HTR-8/SVneo (cell line): ENCODE measurements around the gene LACTBL1.

Experiments used
- DNase-seq: peaks from one replicate; pipeline ENCODE4 v3.0.0; 2011; ENCODE audit warnings: low spot score, mixed read lengths; ENCODE audit not compliant: insufficient read length
- FAIRE-seq: peaks from 2 replicates; lab custom pipeline; 2011; peaks lifted over from hg19 to GRCh38; lab: Jason Lieb, UNC

LACTBL1 gene

DNA sequence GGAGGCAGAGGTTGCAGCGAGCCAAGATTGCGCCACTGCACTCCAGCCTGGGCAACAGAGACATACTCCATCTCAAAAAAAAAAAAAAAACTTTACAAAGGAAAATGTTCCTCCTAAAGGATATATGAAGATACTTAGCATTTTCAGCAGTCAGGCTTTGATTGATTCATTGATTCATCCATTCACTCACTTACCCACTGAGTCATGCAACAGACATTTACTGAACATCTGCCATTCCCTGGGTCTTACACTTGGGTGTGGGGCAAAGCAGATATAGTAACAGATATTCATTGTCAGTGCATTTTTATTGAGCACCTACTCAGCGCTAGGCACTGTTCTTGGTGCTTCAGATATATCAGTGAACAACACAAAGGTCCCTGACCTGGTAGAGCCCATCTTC lies 5.6 kb upstream of the LACTBL1 start:
- FAIRE-seq (peak; percentile 74), DNase-seq (peak; percentile 47)

DNA sequence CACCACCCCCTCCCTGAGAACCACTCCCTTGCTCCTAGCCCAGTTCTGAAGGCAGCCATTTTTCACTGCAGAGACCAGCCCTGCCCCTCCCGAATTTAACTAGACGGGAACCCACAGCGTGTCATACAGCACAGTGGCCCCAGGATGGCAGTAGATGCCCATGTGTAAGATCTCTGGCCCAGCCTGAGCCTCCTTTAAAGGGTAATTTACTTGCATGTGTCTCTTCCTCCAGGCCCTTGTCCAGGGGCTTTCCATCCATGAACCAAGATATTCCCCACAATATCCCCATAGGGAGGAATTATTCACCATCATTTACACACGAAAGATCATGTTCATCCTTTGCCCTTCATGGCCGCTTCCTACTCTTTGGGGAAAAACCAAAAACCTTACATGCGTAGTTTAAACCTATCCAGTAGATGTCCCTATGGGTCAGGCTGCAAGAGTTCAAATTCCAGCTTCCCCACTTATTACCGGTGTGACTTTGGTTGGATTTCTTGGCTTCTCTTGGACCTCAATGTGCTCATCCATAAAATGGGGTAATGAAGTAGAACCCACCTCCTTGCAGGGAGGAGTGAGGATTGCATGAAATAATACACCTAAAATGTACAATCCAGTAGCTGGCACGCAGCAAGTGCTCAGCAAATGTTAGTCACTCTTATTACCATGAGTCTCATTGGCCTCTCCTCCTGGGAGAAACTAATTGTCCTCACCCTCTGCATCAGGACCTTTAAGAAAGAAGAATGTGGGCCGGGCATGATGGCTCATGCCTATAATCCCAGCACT lies 4.0 kb upstream of the LACTBL1 start:
- FAIRE-seq (peak; percentile 62), DNase-seq (peak; percentile 73)

DNA sequence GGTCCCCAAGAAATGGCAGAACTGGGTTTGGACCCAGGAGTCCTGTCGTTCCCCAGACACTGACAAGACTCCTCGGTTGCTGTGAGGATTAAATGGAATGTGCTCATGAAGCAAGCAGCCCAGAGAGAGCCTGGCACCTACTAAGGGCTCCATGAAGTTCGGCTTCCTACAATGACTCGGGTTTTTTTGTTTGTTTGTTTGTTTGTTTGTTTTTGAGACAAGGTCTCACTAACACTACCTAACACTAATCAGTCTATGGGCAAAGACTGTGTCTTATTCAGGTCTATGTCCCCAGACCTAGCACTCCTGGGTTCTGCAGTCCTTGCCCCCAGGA lies 3.4 kb upstream of the LACTBL1 start:
- FAIRE-seq (no peak), DNase-seq (no peak)

DNA sequence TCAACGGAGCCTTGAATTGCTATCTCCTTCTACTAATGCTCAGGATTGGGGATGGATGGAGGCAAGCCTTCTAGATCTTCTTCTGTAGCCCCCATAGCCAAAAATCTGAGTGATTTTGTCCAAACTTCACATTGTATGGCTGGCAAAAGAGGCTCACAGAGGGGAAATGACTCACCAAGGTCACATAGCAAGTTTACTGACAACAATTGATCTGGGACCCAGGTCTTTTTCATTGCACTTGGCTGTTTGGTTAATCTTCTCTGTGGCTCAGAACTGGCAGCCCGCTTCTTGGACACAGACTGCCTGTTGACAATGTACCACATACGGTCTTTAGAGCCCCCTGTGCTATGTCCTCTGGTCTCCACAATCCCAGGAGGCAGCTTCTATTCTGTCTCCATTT lies 3.0 kb upstream of the LACTBL1 start:
- DNase-seq (no peak), FAIRE-seq (no peak)

DNA sequence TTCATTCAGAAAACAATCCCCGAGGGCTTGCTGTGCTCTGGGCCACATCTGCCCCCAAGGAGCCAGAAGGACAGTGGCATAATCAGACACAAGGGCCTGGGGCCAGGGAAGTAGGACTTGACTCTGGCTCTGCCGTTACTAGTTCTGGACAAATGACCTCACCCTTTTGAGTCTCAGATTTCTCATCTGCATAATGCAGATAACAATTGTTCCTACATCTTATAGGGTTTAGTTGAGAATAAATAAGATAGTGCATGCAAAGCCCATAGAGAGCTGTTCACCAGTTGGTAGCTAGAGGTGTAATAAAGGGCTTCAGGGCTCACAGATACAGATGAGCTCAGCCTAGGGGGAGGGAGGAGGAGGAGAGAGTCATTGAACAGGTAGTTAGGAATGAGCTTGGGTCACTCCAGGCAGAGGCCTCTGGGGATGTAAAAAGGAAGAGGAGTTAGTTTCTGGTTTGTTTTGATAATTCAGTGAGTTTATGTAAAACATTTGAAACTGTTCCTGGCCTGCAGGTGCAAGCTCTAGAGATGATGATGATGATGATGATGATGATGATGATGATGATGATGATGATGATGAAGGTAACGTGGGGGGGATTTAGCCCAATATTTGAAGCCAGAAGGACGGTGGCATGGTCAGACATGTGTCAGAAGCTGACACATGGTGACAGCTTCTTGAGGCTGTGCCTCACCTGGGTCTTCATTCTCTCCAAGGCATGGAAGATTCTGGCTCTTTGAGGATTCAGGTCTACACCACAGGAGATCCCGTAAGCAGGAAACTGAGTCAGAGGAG lies 858 bp downstream of the LACTBL1 start:
- FAIRE-seq (no peak), DNase-seq (no peak)

DNA sequence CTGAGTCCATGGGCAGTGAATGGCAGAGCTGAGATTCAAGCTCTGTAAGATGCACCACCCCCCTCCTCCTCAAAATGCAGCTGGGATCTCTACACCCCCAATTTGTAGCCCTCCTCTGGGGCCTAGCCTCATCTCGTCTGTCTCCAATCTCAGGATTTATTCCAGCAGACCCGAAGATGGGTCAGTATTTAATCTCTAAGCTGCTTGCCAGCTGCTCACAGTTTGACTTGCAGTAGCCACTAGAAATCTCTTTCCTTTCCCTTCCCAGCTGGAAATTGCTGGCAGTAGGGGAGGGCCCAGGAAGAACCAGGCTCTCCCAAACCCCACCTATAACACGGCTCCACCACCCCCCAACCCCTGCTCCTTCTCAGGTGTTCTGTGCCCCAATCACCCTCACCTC lies 1.5 kb downstream of the LACTBL1 start:
- DNase-seq (no peak), FAIRE-seq (no peak)

DNA sequence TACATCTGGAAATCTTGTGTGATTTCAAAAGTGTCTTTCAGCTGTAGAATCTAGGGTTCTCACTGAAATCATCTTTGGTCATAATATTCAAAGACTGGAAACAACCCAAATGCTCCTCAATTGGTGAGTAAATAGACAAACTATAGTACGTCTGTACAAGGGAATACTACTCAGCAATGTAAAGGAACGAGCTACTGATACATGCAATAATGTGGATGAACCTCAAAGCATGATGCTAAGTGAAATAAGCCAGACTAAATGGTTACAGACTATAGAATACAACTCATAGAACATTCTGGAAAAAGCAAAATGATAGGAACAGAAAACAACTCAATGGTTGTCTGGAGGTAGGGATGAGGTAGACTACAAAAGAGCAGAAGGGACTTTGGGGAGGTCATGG lies 2.6 kb downstream of the LACTBL1 start:
- FAIRE-seq (no peak), DNase-seq (no peak)

DNA sequence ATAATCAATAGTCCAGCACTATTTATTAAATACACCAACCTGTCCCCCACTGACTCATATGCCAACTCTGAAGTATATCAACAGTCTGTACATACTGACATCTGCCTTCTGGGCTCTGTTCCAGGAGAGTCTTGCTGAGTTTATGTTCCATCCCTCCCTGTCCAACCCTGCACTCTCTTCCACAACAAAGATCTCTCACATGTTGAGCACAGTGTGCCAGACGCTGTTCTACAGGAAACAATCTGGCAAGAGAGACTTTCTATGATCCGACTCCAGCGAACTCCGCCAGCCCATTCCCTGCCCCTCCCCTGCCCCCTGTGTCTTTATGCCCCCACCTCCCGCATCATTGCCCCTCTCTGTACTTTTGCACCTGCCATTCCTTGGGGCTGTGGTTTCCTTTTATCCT lies 3.4 kb downstream of the LACTBL1 start:
- DNase-seq: peak; percentile 27
- no peak for FAIRE-seq

DNA sequence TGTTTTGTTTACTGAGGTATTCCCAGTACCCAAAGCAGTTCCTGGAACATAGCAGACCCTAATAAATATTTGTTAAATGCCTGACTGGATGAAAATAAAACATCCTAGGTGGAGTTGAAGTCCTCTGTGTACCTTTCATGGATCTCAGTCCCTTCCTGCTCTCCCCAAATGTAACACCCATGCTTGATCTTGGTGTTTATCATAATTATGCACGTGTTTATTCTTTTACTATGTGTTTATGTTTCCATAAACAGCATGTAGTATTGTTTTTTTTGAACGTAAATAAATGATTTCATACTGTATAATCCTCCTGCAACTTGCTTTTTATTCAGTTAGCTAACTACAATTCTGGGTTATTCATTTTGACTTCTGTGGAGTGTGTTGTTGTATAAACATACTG lies 4.8 kb downstream of the LACTBL1 start:
- FAIRE-seq (no peak), DNase-seq (no peak)

DNA sequence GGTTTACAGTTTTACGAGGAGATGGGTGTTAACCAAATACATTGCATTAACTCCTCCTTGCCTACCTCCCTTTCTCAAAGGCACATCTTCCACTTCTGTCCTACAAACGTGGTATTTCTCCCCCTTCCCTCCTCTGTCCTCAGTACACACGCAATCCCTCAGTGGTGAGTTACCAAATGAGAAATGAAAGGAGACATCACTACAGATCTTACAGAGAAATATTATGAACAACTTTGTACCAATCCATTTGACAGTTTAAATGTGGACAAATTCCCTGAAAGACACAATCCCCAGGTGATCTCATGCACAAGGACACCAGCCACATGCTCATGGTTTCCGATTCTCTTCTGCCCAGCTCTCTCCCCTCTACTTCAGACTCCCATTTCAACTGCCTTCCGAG lies 6.4 kb downstream of the LACTBL1 start:
- FAIRE-seq (no peak), DNase-seq (no peak)

DNA sequence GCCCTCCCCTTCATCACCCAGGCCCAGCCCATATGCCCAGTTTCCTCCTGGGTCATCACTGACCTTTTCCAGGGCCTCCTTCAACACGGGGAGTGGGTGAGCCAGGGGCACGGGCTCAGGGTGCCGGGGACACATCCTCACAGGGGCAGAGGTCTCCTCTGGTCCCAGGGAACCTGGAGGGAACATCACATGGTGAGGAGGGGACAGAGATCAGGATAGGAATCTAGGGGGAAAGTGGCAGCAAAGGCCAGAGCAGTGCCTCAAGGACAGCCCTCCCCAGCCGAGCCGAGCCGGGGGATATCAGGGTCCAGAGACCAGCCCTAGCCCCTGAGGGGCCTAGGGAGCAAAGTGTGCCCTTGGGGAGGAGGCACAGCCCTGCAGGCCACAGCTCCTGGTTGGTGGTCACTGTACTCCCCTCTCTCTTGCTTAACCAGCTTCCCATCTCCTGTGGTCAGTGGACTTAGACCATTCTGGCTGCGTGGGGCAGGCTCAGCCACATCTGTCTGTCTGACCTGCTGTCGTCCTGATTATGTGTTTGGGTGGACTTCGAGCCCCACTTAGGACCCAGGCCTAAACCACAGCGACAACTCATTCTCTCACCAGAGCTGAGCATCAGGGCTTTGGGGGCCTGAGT lies 9.5 kb downstream of the LACTBL1 start:
- DNase-seq (no peak), FAIRE-seq (no peak)

DNA sequence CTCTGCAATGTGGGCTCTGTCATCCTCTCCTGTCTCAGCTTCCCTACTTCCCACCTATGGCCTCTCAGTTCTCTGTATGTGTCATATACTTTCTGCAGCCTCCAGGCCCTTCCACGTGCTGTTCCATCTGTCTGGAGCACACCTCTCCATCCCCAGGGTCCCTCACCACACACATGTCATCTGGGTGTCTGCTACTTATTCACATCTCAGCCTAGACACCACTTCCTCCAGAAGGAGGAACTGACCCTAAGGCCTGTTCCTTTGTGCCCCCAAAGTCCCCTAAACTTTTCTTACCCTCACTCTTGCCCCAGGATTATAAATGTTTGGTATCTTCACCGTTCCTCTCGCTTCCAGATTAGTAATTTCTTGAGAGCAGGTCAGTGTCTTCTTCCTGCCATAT lies 10.1 kb downstream of the LACTBL1 start:
- FAIRE-seq: no peak
- DNase-seq: no peak

DNA sequence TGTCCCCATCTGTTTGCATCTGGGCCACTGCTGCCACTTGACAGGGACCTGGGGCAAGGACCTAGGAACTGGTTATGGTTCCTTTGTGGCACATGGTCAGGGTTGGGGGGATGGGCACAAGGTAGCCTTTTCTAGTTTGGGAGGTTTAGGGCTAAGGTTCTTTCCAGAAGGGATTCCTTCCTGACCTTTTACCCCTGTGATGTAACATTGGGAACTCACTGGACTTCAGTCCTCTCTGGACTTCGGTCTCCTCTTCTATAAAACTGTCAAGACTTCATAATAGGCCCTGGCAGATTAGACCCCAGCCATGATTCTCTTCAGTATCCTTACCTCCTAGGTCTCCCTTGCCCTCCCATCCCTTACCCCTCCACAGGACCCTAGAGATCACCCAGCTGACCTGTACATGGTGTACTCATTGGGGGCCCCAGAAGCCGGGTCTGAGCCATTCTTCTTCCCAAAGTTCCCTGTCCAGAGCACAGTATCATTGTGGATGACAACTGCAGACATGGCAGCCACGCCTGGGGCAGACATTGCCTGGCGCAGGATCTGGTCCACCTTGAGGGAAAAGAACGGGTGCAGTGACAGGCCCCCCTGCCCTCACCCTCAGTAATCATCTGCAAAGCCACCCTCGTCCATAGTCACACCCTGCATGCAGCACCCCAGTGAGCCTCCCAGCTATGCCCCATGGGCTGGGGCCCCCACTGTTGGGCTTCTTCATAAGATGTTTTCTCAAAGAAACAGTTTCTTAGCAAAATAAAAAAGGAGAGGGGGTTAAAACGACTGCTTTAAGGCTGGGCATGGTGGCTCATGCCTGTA lies 12.9 kb downstream of the LACTBL1 start:
- DNase-seq: no peak
- no peak for FAIRE-seq

DNA sequence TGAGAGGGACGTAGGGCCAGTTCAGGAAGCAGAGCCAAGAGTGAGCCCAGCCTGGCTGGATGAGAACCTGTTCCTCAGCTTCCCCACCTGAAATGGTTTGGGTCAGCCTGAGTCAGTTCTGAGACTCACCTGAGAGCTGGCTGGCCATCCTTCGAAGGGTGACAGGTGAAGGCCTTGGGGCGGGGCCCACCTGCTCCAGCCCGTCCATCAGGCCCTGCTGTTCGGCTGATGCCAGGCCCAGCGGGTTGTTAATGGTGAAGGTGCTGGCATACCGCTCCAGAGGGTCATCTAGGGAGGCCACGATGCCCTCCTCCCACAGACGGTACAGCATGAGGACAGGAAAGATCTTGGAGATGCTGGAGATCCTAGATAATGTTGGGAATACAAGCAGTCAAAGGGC lies 14.1 kb downstream of the LACTBL1 start:
- DNase-seq: no peak
- FAIRE-seq: no peak

DNA sequence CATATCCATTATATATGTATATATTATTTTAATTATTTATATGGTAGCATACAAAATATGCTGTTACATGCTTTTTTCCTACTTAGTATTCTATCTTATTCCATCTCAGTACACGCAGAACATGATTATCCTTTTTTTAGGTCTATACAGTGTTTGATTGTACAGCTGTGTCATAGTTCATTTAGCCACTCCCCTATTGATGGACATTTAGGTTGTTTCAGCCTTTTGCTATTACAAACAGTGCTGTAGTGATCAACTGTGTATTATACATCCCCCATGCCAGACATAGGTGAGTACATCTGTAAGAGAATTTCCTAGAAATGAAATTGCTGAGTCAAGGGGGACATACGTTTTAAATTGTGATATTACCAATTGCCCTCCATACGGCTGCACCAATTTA lies 15.6 kb downstream of the LACTBL1 start:
- FAIRE-seq (no peak), DNase-seq (no peak)

DNA sequence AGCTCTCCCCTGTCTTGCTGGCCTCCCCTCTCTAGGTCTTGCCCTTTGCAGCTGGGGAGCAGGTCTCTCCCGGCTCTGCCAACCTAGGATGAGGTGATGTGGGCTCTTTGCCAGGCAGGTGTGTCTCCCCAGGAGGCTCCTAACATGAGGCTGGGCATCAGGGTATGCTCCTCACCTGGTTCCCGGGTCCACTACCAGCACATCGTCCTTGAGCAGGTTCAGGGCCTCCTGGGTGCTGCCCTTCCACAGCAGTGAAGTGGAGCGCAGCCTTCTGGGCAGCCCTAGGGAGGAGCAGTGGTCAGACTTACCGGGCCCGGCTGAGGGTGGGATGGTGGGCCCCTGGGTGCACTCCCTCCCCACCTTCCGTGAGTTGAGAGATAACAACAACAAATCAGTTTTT lies 17.5 kb downstream of the LACTBL1 start:
- FAIRE-seq (no peak), DNase-seq (no peak)

DNA sequence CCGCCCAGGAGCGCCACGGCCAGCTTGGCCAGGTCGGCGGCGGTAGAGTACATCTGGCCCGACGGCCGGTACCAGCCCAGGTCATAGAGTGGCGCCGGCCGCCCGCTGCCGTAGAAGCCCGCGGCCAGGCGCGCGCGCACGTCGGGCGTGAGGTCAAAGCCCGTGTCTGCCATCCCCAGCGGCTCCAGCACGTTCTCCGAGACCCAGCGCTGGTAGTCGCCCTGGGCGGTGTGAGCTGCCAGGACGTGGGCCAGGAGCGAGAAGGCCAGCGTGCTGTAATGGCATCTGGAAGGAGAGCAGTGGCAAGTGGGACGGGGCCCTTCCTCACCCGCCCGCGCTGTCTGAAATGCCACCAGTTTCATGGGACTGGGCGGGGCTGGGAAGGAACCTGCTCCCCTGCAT lies 18.9 kb downstream of the LACTBL1 start:
- DNase-seq (no peak), FAIRE-seq (no peak)

DNA sequence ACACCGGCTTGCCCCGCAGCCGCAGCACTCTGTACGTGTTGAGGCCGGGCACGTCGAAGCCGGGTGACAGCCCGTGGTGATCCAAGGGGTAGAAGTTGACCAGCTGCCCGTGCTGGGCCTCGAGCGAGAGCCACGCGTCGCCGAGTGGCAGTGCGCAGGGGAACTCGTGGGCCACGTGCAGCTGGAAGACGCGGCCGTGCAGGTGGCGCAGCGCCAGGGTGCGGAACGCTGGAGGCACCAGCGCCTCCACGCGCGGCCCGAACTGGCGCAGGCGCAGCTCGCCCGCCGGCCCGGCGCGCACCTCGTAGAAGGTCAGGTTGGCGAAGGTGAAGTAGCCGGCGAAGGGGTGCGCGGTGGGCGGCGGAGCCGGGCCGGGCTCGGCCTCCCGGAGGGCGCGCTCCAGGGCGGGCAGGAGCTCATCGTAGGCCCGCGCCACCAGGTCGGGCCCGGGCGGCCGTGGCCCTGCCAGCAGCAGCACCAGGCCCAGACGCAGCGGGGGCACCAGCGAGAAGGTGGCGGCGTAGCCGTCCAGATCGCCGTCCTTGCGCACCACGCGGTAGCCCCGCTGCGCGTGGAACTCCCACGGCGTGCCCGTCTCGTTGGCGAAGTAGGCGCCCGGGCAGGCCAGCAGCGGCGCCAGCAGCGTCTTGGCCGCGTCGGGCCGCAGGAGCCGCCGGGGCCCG lies 19.5 kb downstream of the LACTBL1 start:
- FAIRE-seq (no peak), DNase-seq (no peak)

DNA sequence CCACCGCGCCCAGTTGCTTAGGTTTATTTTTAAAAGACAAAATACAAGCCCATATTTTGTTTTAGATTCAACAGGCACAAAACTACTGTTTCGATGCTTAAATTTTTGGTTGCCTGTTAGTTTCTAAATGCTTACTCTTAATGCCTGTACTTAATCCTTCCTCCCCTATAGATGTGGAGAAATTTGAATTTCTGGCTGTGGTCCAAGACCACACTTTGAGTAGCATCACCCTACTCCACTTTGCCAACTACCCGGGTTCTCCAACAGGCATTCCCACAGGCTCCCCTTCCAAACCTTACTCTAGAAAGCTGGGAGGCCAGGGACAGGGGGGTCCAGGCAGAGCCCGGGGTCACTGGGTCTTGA lies 20.0 kb downstream of the LACTBL1 start:
- DNase-seq (no peak), FAIRE-seq (no peak)

DNA sequence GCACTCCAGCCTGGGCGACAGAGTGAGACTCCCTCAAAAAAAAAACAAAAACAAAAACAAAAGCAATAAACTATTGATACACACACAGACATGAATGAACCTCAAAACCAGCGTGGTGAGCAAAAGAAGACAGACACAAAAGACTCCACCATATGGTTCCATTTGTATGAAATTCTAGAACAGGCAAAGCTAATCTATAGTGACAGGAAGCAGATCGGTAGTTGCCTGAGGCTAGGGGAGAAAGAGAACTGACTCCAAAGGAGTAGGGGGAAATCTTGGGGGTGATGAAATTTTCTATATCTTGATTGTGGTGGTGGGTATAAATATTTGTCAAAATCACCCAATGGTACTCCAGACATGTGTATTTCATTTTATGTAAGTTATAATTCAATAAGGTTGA lies 20.9 kb downstream of the LACTBL1 start:
- no peak for FAIRE-seq
- no peak for DNase-seq
